NCI-H1048 (cell line): ENCODE data around the gene HEMK1.

ENCODE experiments used
- DNase-seq: peaks from one replicate; lab custom pipeline; 2025; lab: John Stamatoyannopoulos, UW

HEMK1 gene

GRCh38 chr3:50574444-50574831 lies 5.1 kb downstream of the HEMK1 start:
- no peak for DNase-seq

- no peak for DNase-seq
These were observed 6.0 kb downstream of the HEMK1 start for GRCh38 chr3:50575372-50575771.

- DNase-seq: no peak
These were observed 8.0 kb downstream of the HEMK1 start for GRCh38 chr3:50577348-50577747.

GRCh38 chr3:50580683-50581458 lies 11.5 kb downstream of the HEMK1 start:
- no peak for DNase-seq

DNA sequence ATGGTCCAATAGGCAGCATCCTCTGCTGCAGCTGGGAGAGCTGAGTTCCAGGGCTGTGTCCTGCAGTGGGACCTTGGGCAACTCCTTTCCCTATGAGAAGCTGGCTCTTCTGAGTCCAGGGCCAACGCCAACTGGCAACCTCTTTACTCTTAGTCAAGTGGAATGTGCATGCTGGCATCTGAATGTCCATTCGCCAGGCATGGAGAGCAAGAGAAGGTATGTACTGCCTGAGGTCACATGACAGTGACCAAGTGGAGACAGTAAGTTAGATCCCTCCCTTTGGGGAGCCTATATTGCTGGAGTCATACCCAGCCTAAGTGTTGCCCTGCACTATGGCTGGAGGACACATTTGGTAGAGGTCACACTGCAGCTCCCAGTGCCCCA lies 12.1 kb downstream of the HEMK1 start:
- DNase-seq: no peak

GRCh38 chr3:50582083-50582482 lies 12.8 kb downstream of the HEMK1 start:
- DNase-seq: no peak

DNA sequence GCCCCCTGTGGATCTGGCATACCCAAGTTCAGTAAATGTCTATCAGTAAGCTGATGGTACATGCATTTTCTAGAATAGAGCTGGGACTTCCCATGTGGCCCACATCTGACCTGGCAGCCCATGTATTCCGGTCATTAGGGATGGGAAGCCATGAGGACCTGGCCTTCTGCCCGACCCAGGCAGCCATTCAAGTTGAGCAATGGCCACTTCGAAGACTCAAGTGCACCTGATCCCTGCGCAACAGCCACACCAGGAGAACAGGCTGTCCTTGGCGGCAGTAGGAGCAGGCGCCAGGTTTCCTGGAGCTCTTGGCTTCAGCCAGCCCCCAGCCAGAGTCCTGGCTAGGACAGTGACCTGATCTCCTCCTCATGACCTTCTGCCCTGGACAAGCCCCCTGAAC lies 14.6 kb downstream of the HEMK1 start:
- DNase-seq: no peak

DNA sequence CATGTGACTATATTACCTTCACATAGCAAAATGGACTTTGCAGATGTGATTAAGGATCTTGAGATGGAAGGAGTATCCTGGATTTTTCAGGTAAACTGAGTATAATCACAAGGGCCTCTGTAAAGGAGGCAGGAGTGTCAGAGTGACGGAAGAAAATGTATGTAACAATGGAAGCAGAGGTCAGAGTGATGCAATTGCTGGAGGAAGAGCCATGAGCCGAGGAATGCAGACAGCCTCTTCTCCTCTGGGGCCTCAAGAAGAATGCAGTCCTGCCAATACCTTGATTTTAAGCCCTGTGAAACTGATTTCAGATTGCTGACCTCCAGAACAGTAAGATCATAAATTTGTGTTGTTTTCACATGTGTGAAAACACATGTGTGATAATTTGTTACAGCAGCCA lies 15.1 kb downstream of the HEMK1 start:
- DNase-seq: no peak

GRCh38 chr3:50585919-50586762 lies 16.8 kb downstream of the HEMK1 start:
- DNase-seq: no peak

GRCh38 chr3:50586763-50587070 lies 17.4 kb downstream of the HEMK1 start:
- no peak for DNase-seq

GRCh38 chr3:50587373-50587772 lies 18.1 kb downstream of the HEMK1 start:
- no peak for DNase-seq

GRCh38 chr3:50587806-50588758 lies 18.8 kb downstream of the HEMK1 start:
- DNase-seq: no peak

DNA sequence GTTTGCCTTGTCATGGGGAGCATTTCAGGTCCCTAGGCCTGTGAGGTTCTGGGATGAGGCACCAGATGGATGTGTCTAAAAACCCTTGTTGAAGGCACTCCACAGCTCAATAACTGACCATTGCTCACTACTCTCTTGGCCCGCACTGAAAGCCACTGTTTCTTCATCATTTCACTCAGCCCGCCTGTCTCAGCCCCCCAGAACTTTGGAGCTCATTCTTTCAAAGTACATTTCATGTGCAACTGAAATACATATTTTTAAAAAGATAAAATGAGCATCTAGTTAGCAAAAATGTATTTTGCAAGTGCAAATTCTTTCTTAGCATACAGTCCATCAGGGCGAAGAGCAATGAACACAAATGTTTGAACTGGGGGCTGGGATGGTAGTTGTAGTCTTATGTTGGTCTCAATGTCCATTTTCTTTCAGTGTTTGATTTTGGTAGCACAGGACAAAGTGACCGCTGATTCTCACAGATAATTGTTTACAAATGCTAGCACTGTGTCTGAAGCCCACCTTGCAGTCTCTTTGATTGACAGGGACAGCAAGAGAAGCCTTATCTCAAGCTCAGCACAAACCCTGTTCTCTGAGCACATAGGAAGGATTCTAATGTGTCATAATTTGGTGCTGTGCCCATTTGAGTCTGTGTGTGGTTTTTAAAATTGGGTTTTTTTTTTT lies 19.6 kb downstream of the HEMK1 start:
- DNase-seq: no peak

DNA sequence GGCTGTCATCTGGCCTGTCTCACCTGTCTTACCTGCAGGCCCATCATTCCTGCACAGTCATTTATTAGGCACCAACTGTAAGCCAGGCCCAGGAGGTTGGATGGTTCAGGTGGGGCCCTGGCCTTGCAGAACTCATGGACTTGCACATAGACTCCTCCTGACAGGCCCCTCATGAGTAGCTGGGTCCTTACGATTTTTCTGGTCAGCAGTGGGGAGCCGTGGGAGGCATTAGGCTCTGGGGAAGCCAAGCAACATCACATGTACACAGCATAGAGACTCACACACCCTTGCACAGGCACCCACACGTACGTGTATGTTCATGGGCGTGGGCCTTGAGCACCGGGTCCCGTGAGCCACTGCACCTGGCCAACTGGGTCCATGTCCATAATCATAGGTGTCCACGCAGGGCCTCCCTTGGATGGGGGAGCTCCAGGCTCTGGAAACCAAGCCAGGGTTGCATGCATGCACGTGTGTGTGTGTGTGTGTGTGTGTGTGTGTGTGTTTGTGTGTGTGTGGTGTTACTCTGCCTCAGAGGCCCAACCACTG lies 21.9 kb downstream of the HEMK1 start:
- DNase-seq: no peak

DNA sequence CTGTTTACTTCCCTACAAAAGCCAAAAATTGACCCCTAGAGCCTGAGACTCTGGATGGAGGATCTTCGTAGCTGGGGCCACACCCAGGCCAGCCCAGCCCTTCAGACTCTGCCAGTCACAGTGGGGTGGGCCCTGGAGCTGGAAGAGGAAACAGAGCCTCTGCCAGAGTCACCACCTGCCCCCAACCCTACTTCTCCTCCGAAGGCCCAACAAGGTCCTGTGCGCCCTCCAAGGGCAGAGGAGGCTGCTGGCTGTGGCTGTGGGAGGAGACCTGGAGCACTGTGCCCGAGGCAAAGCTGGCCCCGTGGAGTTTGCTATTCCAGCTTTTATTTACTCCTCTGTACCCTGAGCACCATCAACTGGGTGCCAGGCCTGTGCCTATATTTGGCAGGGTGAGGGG lies 23.2 kb downstream of the HEMK1 start:
- no peak for DNase-seq

DNA sequence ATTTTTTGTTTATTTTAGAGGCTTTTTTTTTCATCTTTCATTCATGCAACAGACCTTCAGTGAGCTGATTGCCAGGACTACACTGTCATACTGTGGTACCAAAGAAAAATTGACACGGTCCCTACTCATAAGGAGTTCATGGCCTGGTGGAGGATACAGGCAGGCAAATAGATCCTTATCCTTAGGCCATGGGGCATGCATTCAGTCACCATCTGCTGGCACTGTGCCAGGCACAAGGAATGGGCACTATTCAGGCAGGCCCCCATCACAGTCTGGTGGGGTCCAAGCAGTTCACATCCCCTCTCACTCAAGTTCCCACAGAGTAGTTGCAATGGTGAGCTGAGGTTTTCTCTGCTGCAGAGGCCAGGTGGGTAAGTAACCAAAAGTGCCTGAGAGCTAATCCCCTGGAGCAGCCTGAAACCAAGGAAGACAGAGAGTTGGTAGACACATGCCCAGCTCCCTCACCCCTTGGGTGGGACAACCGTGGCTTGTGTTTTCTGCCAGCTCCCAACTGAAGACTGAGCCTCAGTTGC lies 25.0 kb downstream of the HEMK1 start:
- DNase-seq: no peak

DNA sequence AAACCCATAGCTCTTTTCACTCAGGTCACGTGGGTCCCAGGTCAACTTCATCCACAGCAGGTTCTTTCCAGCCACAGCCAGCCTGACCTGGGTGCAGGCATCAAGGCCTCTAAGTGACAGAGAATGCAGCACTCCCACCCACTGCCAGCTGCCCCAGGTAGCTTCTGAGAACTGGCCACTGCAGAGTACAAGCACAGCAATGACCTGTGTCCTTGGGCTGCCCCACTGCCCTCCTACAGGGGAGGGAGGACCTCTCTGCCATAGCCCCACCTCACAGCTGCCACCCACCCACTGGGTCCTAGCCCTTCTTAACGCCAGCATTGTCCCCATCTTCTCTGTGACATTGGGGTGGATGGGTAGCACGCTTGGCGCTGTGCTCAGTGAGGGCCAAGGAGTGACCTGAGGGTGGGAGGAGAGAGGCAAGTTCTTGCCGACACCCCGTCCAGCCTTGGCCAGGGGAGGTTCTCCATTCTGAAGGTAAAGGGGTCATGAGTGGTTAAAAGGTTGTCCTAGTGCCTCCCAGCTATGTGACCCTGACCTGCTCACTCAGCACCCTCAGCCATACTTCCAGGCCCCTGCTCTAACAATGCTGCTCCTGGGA lies 29.9 kb downstream of the HEMK1 start:
- DNase-seq: no peak

GRCh38 chr3:50599716-50600118 lies 30.4 kb downstream of the HEMK1 start:
- no peak for DNase-seq

DNA sequence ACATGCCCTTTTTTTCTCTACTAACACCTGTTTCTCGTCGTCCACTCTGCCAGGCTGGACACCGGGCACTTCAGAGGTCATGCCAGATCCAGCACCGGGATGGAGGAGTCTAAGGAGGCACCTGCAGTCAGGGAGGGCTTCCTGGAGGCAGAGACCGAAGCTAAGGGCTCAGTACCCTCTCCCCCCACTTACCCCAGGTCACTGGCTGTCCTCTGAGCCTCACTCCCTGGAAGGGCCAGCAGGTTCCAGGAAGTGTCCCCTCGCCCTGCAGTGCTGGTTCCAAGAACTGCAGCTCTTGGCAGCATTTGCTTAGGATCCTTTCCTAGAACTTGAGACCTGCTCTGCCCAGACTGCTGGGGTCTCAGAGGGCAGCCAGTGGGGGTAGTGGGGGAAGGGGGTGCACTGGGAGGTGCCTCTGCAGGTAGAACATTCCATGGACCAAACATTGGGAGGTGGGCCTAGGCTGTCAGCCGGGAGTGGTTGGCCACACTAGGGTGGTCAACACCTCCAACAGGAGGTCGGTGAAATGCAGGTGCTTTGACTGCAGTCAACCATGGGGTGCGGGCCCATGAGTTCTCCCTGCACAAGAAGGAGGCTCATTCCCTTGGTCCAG lies 30.9 kb downstream of the HEMK1 start:
- DNase-seq: no peak

GRCh38 chr3:50600841-50601591 lies 31.7 kb downstream of the HEMK1 start:
- DNase-seq: no peak
